GM21528 (cell line): Measurements from ENCODE around the gene BHLHA15.
"Not testable (repeated sequence)": the region's sequence is repeated elsewhere in the genome, so short reads cannot be mapped to it uniquely, and the experiment has no call there.

Experiments used
- ATAC-seq: cut with Tn5 transposase; IDR thresholded peaks from one replicate; pipeline ENCODE4 v1.9.1; 2021; ENCODE audit warnings: mild to moderate bottlenecking, moderate library complexity; ENCODE audit not compliant: unreplicated experiment, low FRiP score

Gene BHLHA15

DNA sequence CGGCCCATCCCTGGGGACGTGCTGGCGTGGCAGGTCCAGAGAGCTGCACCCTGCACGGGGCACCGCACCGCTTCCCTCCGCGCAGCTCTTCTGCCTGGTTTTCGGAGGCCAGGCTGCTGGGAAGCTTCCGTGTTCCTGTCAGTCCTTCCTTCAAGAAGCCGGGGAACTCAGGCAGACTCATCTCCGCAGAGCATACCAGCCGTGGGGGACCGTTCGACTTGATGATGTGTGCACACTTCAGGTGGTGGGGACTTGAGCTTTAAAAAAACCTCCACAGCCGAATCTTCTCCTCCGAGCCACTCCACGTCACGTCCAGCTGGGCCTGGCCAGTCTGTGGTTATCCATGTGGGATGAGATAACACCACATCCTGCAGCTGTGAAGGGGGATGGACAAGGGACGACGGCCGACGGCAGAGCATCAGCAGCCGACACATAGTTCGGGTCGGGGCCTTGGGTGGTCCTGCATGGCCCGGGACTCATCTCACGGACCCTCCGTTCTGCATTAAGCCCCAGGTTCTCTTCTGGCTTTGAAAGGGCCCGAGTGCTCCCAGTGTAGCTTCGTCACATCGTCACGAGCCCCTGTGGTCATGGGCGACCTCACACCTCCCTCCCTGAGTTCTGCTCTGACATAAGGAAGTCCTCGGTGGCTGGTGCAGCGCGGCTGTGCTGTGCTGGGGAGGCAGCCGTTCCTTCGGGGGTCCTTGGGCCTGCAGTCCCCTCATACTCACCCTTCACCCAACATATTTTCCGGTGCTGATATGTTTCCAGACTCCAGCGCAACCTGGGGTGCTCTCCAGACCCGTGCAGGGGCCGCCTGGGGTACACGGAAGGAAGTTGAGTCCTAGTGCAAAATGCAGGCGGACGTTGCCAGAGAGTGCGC lies 4.5 kb upstream of the BHLHA15 start:
- ATAC-seq = no peak

DNA sequence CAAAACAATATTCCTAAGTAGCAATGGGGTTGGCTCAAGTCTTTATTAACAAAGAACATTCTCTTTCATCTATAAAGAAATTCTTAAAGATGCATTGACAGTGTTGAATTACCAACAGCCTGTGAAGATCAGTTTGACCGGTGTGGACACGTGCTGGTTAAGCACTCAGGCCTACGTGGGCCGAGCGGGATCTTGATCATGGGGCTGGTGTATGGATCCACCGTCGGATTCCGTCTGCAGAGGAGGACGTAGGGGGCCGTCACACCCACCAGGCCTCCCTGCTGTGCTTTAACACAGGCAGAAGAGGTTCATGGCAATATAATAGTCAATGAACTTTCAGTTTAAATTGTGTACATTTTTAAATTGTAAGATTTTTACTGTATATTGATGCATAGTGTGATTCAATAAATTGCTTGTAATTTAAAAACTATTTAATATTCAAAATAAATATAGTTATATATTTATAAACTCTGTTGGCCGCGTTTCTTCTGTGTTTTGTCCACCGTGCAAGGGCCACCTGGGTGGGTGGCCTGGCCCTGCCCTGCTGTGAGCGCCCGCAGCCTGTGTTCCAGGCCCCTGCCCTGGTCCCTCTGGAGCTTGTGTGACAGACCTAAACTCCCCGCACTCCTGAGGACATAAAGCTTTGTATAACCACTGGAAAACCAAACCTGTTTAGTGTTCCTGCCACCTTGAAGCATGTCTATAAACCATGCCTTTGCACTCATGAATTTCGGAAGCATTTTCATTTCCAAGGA lies 1.9 kb upstream of the BHLHA15 start:
- no peak for ATAC-seq

DNA sequence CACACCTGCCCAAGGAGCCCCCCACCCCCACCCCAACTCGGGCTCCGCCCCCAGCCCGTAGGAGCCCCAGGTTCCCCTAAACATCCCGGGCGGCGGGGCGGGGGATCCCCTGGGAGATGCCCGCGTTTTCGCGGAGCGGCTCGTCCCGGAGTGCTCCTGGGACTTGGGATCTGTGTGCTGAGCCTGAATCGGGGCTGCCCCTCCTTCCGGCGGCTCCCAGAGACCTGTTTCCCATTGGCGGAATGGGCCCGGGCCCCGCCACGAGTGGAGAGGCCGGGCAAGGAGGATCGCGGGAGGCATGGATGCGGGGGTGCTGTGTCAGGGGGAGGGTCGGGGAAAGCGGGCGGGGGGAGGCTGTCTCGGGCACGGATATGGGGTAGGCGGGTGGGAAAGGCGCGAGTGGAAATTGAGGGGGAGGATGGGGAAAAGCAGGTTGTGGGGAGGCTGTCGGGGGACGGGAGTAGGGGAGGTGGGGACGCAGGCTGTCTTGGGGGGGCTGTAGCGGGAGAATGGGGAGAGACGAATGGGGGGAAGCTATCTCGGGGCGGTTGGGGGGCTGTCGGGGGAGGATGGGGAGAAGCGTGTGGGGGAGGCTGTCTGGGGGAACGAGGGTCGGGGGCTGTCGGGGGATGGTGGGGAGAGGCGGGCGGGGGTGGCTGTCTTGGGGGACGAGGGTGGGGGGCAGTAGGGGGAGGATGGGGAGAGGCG lies 572 bp upstream of the BHLHA15 start:
- no peak for ATAC-seq

DNA sequence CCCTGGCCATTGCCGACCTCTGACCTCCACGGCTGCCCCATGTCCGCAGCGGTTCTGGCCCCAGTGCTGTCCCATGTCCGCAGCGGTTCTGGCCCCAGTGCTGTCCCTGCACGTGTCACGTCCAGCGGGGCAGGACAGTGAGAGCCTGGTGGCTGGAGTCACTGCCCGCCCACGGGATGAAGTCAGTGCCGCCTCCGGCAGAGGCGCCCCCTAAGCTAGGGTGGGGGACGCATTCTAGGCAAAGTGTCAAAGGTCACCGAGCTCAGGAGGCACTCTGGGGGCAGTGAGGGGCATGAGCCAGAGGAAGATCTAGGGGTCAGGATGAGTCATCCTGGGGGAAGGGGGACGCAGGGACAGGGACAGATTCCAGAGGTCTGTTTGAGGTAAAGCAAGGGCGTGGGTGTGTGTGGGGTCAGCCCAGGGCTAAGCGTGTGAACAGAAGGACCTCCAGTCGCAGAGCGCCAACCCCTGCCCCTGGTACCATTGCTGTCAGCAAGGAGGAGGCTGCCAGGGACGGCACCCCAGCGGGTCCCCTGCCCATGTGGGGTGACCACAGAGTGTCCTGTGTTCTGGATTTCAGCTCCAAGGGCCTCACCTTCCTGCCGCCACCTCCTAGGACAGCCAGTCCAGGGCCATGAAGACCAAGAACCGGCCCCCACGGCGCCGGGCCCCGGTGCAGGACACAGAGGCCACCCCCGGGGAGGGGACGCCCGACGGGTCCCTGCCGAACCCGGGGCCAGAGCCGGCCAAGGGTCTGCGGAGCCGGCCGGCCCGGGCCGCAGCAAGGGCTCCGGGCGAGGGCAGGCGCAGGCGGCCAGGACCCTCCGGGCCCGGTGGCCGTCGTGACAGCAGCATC lies 665 bp downstream of the BHLHA15 start:
- no peak for ATAC-seq

DNA sequence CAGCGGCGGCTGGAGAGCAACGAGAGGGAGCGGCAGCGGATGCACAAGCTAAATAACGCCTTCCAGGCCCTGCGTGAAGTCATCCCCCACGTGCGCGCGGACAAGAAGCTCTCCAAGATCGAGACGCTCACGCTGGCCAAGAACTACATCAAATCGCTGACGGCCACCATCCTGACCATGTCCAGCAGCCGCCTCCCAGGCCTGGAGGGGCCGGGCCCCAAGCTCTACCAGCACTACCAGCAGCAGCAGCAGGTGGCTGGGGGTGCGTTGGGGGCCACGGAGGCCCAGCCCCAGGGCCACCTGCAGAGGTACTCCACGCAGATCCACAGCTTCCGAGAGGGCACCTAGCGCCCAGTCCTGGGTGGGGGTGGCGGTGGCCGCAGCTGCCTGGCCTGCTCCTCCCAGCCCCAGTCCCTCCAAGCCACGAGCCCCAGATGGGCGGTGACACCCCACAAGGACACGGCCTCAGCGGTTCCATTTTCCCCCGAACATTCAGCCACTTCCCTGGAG lies 1.3 kb downstream of the BHLHA15 start:
- ATAC-seq = no peak

DNA sequence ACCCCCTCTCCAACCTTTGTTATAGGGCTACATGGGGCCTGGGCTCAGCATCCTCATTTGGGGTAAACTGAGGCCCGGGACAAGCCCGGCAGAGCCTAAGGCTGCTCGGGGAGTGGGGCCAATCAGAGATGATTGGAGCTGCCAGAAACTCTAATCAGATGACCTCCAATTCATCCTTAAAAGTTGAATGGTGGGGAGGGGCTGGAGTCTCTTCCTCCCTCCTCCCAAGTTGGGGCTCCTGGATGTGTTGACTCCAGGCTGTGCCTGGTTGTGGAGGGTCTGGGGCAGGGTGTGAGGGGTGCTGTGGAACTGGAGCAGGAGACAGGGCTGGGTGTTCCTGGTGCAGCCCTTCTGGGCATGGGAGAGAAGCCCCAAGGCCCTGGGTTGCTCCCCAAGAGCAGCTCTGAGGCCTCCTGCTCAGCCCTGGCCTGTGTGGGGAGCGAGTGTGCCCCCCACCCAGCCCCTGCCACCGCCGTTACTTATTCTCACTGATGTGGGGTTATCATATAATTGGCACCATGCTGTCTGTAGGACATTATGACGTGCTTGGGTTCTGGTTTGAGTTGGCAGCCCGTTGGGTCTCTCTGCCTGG lies 2.2 kb downstream of the BHLHA15 start:
- ATAC-seq = no peak

DNA sequence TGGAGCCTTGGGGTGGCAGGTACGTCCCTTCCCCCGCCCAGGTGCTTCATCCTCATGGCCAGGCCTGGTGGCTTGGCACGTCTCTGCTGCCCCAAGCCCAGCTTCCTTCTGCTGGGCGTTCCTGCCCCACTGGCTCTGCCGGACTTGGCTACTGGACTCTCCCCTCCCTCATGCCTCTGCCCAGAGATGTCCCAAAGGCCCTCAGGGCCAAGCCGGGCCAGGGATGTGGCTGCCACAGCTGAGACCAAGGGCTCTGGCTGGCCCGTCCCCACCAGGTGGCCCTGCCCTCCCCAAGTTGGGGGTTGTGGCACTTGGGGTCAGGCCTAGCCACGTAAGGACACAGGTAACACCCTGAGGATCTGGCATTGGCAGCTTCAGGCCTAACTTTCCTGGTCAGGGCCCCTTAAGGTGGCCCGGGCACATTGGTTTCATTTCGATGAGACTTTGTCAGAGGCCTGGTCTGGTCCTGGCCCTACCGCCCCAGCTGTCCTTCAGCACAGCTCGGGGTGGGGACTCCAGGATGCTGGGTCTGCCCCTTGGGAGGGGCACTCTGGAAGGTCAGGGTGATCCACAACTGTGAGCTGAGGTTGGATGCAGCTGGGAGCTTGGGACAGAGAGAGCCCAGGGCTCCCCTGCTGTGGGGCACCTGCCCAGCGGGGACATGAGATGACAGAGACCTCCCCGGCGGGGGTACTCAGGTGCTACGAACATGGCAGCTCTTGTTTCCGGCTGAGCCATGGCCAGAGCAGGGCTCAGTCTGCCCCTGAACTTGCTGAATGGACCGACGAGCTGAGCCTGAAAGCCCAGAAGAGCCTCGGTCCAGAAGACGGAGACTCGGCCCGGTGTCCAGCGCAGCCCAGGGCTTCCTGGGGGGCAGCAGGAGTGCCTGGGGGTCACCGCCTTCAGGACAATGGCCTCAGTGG lies 2.9 kb downstream of the BHLHA15 start:
- no peak for ATAC-seq

DNA sequence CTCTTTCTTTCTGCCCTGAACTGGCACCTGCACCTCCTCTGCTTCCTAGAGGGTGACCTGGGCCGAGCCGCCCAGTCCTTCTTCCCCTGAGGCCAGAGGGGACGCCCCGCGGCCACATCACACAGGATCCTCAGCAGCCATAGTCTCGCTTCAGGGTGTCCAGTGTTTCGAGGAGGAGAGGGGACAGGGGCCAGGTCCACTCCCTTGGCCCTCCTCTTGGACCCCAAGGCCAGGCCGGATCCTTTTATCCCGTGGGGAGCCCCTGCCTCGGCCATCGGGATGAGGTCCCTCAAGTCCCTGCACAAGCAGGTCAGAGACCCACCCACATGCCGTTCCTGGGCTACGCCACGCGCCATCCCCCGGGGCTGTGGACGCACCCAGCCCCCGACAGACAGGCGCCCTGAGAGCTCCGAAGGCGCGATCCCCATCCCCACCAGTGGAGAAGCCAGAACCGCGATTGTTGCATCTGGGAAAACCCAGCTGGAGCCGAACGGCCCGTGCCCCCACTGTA lies 3.6 kb downstream of the BHLHA15 start:
- no peak for ATAC-seq

DNA sequence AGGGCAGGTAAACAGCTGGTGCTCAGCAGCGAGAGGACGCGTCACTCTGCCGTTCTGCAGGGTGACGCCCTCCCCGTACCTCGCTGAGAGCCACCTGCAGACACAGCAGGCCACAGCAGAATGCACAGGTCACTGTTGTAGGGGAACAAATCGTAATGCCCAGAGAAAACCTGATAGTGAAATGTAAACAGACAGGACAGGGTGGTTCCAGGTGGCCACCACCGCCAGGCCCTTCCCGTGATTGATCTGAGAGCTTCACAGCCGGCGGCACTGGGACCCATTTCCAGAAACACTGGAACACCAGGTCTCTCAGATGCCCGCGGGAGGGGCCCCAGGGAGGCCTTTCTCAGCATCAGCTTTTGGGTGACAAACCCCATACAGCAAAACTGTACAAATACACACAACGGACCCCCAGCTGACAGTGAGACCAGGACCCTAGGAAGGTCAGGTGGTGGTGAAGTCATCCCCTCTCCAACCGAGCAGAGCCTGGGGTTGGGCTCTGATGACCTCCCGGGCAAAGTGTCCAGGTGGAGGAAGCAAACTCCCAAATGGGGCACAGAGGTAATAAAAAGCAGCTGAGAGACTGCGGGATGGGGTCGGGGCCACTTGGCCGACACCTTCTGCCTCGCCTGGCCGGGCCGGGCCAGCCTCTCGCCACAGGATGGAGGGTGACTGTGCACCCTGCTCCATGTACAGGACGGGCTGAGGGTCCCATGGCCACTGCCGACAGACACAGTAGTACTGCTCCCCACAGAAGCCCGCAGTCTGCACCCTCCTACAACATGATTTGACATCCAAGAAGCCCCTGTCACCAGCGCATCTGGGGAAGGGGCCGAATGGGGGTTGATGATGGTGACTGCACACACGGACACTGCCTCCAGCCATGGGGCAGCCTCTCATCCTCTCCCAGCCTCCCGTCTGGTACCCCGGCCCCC lies 4.6 kb downstream of the BHLHA15 start:
- ATAC-seq = no peak

DNA sequence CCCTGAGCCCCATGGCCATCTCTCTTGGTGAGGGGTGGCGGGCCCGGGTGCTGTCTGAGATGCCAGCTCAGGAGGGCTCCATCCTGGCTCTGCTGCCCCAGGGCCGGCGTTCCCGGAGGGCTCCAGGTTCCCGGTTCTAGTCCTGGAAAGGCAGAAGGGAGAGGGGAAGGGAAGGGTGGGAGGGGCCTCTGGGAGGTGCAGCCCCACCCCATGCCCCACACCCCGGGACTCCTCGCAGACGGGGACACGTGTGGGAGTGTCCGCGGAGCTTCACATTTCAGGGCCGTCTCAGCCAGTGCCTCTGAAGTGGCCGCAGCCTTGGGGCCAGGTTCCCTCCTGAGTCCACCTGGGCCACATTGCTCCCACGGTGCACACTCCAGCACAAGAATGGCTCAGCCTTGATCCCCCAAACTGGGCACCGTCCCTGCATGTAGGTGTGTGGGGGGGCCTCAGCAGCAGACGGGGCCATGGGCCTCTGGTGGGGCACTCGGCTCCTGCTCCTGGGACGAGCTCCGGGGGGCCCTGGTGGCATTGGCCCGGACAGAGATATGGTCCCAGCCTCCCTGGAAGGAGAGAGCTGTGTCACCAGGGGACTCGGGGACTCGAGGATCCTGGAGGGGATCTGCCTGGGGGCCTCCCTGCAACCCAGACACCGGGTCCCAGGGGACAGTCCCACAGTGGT lies 5.8 kb downstream of the BHLHA15 start:
- no peak for ATAC-seq

DNA sequence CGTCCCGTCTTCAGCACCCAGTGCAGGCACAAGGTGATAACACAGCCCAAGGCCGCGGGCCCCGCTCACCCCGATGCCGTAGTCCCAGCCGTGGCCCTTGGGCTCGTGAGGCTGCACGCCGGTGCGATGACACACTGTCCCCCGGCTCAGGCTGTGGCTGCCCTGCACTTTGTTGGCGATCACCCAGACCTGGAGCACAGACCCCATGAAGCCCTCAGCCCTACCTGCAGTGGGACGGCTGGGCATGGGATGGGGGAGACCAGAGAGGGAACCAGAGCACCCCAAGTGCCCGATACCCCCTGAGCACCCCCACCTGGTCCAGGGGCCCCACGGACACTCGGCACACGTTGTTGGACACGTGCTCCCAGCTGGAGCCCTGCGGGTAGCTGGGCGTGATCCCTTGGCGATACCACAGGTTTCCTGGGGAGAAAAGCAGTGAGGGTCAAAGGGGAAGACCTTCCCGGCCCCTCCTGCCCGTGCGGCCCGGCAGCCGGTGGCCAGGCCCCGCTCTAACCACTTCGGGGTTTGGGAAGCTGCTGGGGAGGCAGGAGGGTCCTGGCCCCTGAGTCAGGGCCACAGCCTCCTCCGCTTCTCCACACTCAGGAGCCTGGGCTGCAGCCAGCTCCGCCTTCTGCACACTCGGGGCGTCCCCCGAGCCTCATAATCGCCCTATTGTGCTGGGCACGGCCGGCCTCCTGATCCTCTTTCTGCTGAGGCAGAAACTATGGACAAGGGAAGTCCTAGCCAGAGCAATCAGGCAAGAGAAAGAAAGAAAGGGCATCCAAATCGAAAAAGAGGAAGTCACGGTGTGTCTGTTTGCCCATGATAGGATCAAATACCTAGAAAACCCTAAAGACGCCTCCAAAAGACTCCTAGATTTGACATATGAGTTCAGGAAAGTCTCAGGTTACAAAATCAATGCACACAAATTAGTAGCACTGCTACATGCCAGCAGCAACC lies 6.7 kb downstream of the BHLHA15 start:
- ATAC-seq = no peak

DNA sequence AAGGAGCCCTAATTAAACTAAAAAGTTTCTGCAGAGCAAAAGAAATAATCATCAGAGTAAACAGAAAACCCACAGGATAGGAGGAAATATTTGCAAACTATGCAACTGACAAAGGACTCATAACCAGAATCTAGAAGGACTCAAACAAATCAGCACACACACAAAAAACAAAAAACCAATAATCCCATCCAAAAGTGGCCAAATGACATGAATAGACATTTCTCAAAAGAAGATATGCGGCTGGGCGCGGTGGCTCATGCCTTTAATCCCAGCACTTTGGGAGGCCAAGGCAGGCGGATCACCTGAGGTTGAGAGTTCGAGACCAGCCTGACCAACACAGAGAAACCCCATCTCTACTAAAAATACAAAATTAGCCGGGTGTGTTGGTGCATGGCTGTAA lies 8.1 kb downstream of the BHLHA15 start:
- not testable (repeated sequence) for ATAC-seq

DNA sequence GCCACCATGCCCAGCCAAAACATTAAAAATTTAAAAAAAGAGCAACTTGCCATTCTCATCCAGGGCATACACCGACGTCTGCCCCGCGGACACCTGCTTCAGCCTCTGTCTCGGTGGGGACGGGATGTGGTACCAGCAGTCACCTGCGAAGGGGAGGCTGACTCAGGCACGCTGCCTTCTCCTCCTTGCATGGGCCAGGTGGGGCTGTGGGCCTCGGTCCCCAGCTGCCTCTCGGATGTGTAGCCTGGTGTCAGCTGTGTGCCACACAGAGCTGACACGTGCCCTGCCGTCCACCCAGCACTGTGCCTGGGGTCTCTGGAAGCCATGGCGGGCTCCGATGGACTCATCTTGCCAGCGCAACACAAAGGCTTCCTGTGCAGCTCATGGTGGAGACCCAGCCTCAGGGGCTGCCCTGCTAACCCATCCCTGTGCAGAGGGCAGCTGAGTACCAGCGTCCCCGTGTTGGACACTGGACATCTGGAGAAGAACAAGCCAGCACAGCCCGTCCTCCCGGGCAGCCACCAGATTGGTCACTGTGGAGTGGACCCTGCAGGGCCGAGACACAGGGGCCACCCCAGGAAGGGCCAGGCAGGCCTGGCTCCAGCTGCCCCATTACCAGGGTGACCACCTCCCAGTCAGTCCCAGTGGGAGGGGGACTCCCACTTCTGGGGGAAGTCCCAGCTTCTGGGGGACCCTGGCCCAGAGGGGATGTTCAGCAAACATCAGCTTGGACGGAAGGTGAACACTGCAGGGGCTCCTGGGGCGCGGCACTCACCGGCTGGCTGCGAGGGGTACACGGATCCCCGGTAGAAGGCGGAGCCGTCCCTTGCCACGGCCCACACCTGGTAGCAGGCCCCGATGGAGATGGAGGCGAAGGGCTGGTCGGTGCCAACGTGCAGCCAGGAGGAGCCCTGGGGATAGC lies 10.6 kb downstream of the BHLHA15 start:
- ATAC-seq = no peak

DNA sequence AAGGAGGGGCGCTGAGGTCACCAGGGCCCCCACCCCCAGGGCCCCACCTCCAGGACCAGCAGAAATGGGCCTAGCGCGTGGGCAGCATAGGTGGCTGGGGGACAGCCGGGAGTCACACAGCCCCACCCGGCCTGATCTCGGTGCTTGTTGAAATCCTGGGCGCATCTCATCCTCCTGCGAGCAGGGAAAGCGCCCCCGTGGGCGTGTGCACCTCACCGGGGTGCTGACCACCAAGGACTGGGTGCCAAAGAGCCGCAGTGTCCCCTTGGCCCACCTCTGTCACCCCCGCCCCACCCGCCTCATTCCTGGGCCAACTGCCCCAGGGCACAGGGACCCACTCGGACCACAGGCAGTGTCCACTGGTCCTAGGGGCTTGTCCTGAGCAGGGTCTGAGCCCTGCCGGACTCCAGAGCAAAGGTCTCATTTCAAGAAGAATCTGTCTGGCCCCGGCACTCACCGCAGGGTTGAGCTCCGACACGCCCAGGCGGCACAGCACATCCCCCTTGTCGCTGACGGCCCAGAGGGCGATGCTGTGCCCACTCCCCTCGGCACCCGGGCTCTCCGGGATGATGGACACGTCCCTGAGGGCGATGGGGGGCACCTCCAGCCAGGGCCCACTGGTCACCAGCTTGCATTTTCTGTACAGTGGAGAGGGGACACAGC lies 11.4 kb downstream of the BHLHA15 start:
- no peak for ATAC-seq
